ENCODE measurements around the gene CST2. TPM values are rescaled to one million over a fixed set of nuclear protein-coding genes. Genes with fewer than 3 reads are reported as not detected.

The CST2 gene
- total RNA-seq, 1 donor from 2014 or later = not detected

DNA sequence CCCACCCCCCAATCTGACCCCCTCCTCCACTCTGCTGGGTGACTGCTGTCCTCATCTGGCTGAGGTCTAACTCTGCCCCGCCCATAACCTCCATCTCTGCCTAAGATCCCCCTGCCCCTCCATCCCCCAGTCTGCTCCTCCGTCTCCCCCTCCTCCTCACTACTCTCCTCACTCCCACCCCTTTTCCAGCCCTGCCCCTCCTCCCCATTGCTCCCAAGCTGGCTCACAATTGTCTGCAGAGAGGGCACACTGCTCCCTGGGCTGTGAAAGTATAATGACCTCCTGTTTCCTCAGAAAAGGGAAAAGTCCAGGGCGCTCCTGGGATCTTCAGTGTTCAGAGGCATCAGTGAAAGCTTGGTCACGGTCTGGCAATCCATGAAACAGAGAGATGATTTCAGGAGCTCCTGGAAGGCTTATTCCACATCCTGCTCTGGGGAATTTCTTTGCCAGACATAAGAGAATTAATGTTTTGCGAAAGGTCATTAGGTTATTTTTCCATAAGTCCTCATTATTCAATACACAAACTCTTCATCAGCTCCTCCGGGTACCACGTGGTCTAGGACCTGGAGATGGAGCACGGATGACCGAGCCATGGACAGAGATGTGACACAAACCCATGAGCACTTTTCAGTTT, 31.6 kb upstream of the CST2 start:
- Histone ChIP-seq H3K9ac (no peak overlapping the region), H3K79me2 (ENCODE audit: low read depth) (no peaks in the 10 kb centered on the region), H3K27me3 (no peaks in the 10 kb centered on the region), H2AFZ (replicated peaks) (peak overlapping the region; percentile 76), H3K36me3 (no peaks in the 10 kb centered on the region), H3K4me1 (peaks cover 6% of the 10 kb centered on the region), H4K20me1 (ENCODE audit: low read depth) (no peaks in the 10 kb centered on the region), H3K27ac (no peak overlapping the region), H3F3A (ENCODE audit: low read depth) (no peaks in the 10 kb centered on the region), H3K9me3 (ENCODE audit: low read depth) (no peaks in the 10 kb centered on the region), H3K4me3 (no peak overlapping the region), H3K4me2 (peak overlapping the region; percentile 76)
- H3K27me3 Mint-ChIP-seq (ENCODE audit: insufficient read depth, low read depth) = peaks cover 14% of the 10 kb centered on the region
- H3K4me1 Mint-ChIP-seq = peaks cover 16% of the 10 kb centered on the region
- peak overlapping the region; percentile 46 for H3K4me3 Mint-ChIP-seq
- H3K36me3 Mint-ChIP-seq = no peaks in the 10 kb centered on the region
- peak; percentile 67 for DNase-seq (ENCODE audit: low spot score)
- peaks cover 3% of the 10 kb centered on the region for H3K9me3 Mint-ChIP-seq
- H3K27ac Mint-ChIP-seq = peak overlapping the region; percentile 80
- no peak for TF ChIP-seq EZH2 (IDR thresholded peaks at IDR 0.05)
- TF ChIP-seq, protein P1, sequence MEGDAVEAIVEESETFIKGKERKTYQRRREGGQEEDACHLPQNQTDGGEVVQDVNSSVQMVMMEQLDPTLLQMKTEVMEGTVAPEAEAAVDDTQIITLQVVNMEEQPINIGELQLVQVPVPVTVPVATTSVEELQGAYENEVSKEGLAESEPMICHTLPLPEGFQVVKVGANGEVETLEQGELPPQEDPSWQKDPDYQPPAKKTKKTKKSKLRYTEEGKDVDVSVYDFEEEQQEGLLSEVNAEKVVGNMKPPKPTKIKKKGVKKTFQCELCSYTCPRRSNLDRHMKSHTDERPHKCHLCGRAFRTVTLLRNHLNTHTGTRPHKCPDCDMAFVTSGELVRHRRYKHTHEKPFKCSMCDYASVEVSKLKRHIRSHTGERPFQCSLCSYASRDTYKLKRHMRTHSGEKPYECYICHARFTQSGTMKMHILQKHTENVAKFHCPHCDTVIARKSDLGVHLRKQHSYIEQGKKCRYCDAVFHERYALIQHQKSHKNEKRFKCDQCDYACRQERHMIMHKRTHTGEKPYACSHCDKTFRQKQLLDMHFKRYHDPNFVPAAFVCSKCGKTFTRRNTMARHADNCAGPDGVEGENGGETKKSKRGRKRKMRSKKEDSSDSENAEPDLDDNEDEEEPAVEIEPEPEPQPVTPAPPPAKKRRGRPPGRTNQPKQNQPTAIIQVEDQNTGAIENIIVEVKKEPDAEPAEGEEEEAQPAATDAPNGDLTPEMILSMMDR (IDR thresholded peaks at IDR 0.05) = no peak

DNA sequence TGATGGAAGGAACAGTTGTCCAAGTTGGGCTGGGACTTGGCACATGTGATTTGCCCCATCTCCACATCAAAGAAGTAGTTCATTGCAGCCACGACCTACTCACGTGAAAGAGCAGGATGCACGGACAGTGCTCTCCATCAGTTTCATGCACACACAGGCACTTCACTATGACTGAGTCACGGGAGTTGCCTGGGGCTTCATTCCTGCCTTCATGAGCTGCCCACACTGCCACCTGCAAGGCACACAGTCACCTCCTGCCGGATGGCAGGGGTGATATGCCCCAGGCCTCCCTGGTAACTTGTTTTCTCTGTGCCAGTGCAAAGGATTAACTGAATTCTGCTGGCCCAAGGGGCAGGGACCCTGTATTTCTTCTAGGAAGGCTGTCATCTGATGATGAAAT, 30.2 kb upstream of the CST2 start:
- H3K9me3 ChIP-seq (ENCODE audit: low read depth) = no peaks in the 10 kb centered on the region
- H3K36me3 Mint-ChIP-seq = no peaks in the 10 kb centered on the region
- H3K27me3 ChIP-seq = no peaks in the 10 kb centered on the region
- no peaks in the 10 kb centered on the region for H3F3A ChIP-seq (ENCODE audit: low read depth)
- H3K4me1 Mint-ChIP-seq = peaks cover 16% of the 10 kb centered on the region
- TF ChIP-seq EZH2phosphoT487 (IDR thresholded peaks at IDR 0.05) (no peak), EZH2 (IDR thresholded peaks at IDR 0.05) (no peak)
- TF ChIP-seq, protein P1 (IDR thresholded peaks at IDR 0.05) = no peak
- no peaks in the 10 kb centered on the region for H3K79me2 ChIP-seq (ENCODE audit: low read depth)
- peaks cover 16% of the 10 kb centered on the region for H3K27me3 Mint-ChIP-seq (ENCODE audit: insufficient read depth, low read depth)
- H3K4me1 ChIP-seq = peaks cover 6% of the 10 kb centered on the region
- no peak overlapping the region for H3K4me2 ChIP-seq
- H2AFZ ChIP-seq (replicated peaks) = no peak overlapping the region
- no peaks in the 10 kb centered on the region for H3K9me3 Mint-ChIP-seq
- no peaks in the 10 kb centered on the region for H4K20me1 ChIP-seq (ENCODE audit: low read depth)
- no peak overlapping the region for H3K27ac Mint-ChIP-seq
- H3K4me3 Mint-ChIP-seq = no peak overlapping the region
- DNase-seq (ENCODE audit: low spot score) = no peak
- H3K36me3 ChIP-seq = no peaks in the 10 kb centered on the region
- no peak overlapping the region for H3K27ac ChIP-seq
- no peak overlapping the region for H3K4me3 ChIP-seq
- H3K9ac ChIP-seq = no peak overlapping the region

DNA sequence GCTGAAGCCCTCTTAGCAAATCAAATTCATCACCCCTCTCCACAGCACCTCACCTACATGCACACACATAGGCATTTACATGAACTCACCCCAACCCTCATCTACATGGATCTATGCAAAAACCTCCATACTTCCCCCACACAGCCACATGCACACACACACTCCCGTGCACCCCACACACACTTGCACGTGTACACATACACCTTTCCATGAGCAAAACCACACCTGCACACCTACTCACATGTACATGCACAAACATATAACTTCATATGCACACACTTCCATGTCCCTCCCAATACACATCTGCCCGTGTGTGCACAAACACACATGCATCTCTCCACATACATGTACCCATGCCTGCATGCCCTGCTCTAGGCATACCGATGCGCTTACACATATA, 29.7 kb upstream of the CST2 start:
- no peaks in the 10 kb centered on the region for H3K9me3 ChIP-seq (ENCODE audit: low read depth)
- DNase-seq (ENCODE audit: low spot score) = no peak
- no peaks in the 10 kb centered on the region for H3F3A ChIP-seq (ENCODE audit: low read depth)
- no peak overlapping the region for H3K4me3 Mint-ChIP-seq
- peaks cover 9% of the 10 kb centered on the region for H3K4me1 ChIP-seq
- no peak overlapping the region for H3K4me3 ChIP-seq
- peaks cover 16% of the 10 kb centered on the region for H3K27me3 Mint-ChIP-seq (ENCODE audit: insufficient read depth, low read depth)
- no peaks in the 10 kb centered on the region for H3K79me2 ChIP-seq (ENCODE audit: low read depth)
- H3K9ac ChIP-seq = no peak overlapping the region
- H2AFZ ChIP-seq (replicated peaks) = no peak overlapping the region
- no peak overlapping the region for H3K4me2 ChIP-seq
- H3K36me3 Mint-ChIP-seq = no peaks in the 10 kb centered on the region
- H3K9me3 Mint-ChIP-seq = no peaks in the 10 kb centered on the region
- H3K36me3 ChIP-seq = no peaks in the 10 kb centered on the region
- no peaks in the 10 kb centered on the region for H3K27me3 ChIP-seq
- TF ChIP-seq EZH2phosphoT487 (IDR thresholded peaks at IDR 0.05) (no peak), EZH2 (IDR thresholded peaks at IDR 0.05) (no peak)
- TF ChIP-seq, protein P1 (IDR thresholded peaks at IDR 0.05) = no peak
- H3K27ac Mint-ChIP-seq = peak overlapping the region; percentile 48
- H3K27ac ChIP-seq = no peak overlapping the region
- H3K4me1 Mint-ChIP-seq = peaks cover 14% of the 10 kb centered on the region
- no peaks in the 10 kb centered on the region for H4K20me1 ChIP-seq (ENCODE audit: low read depth)

All from neural progenitor cell (in vitro differentiated cells).